HL-60 (cell line): Measurements from ENCODE around the gene CPTP.

ENCODE experiments used
- DNase-seq, 2 experiments: peaks; one replicate each; pipeline ENCODE4 v3.0.0-alpha.2; 2010 to 2020; ENCODE audit warnings: low read depth in 1 of 2, low spot score in 1 of 2
- H3K27ac ChIP-seq: fragments of 250-450 bp; sonication (Bioruptor Pico); replicated peaks from 2 replicates; pipeline ENCODE4 v1.5.1; 2020; ENCODE audit warnings: mild to moderate bottlenecking, moderate library complexity
- H3K27me3 ChIP-seq: fragments of 250-450 bp; sonication (Bioruptor Pico); 2 replicates; pipeline ENCODE4 v1.5.1; 2021; ENCODE audit warnings: mild to moderate bottlenecking, moderate library complexity; ENCODE audit not compliant: insufficient read depth, poor library complexity, severe bottlenecking
- H3K4me3 ChIP-seq: replicated peaks from 2 replicates; pipeline ENCODE4 v1.5.1; 2011; ENCODE audit warnings: mild to moderate bottlenecking, control low read depth, low read length; ENCODE audit not compliant: insufficient read depth
- CTCF ChIP-seq: IDR thresholded peaks from one replicate; pipeline ENCODE4 v1.5.1; 2011; ENCODE audit warnings: low read length, control low read depth, inconsistent platforms; ENCODE audit not compliant: insufficient read depth
- GABPA ChIP-seq: IDR thresholded peaks from 2 replicates; pipeline ENCODE4 v1.6.1; 2012; ENCODE audit warnings: low read depth
- POLR2AphosphoS5 ChIP-seq: IDR thresholded peaks from 2 replicates; pipeline ENCODE4 v1.6.1; 2012; ENCODE audit warnings: low read depth
- REST ChIP-seq: IDR thresholded peaks from 2 replicates; pipeline ENCODE4 v1.6.1; 2012; ENCODE audit warnings: low read depth; ENCODE audit not compliant: insufficient replicate concordance
- SPI1 ChIP-seq: IDR thresholded peaks from 2 replicates; pipeline ENCODE4 v1.6.1; 2012; ENCODE audit warnings: low read depth, mild to moderate bottlenecking, borderline replicate concordance

Gene CPTP

GRCh38 chr1:1353389-1354151, 29.0 kb downstream of the CPTP start:
- DNase-seq = no peak
- TF ChIP-seq REST = no peak
- TF ChIP-seq CTCF = no peak
- TF ChIP-seq POLR2AphosphoS5 = no peak
- TF ChIP-seq GABPA = no peak
- TF ChIP-seq SPI1 = no peak
- peaks cover 51% of the 10 kb centered on the region for H3K27me3 ChIP-seq
- H3K27ac ChIP-seq = no peak overlapping the region
- H3K4me3 ChIP-seq = no peak overlapping the region

- Histone ChIP-seq H3K4me3 (no peak overlapping the region), H3K27ac (no peak overlapping the region), H3K27me3 (peaks cover 51% of the 10 kb centered on the region)
- no peak for DNase-seq
- no peak for TF ChIP-seq POLR2AphosphoS5
- TF ChIP-seq GABPA = no peak
- TF ChIP-seq SPI1 = no peak
Measured at GRCh38 chr1:1354271-1355247, 30.0 kb downstream of the CPTP start.

GRCh38 chr1:1355416-1355815, 30.8 kb downstream of the CPTP start:
- Histone ChIP-seq H3K27me3 (peaks cover 51% of the 10 kb centered on the region), H3K4me3 (no peak overlapping the region), H3K27ac (no peak overlapping the region)
- TF ChIP-seq CTCF (no peak), GABPA (no peak), REST (no peak), POLR2AphosphoS5 (no peak), SPI1 (no peak)
- no peak for DNase-seq

- TF ChIP-seq SPI1 (no peak), POLR2AphosphoS5 (no peak), CTCF (no peak), GABPA (no peak), REST (no peak)
- H3K4me3 ChIP-seq = no peak overlapping the region
Measured at GRCh38 chr1:1356166-1356795, 31.7 kb downstream of the CPTP start.

More at GRCh38 chr1:1356166-1356795, 31.7 kb downstream of the CPTP start:
- Histone ChIP-seq H3K27ac (no peak overlapping the region), H3K27me3 (peaks cover 51% of the 10 kb centered on the region)
- DNase-seq = no peak
